ENCODE data around the gene CELF4. TPM values are rescaled to one million over a fixed set of nuclear protein-coding genes. Genes with fewer than 3 reads are reported as not detected.

The CELF4 gene
- polyA plus RNA-seq, 1 donor (not counting 4 experiments of a cell fraction or from before 2014, with no cell fraction given), result not detected

DNA sequence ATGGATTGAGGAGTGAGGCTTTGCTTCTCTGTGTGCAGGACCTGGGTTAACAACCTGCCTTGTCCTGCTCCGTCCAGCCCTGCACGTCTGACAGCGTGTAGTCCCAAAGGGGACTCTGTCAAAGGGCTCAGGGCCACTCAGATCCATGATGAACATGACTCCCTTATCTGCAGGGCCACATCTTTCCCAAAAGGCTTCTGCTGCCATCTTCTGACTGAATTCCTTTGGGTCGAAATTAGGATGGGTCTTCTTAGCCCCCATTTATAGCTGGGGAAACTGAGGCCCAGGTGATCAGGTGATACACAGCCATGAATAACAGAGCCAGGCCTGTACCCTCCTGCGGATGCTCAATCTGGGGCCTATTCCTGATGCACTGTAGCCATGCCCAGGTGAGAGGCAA, 109.2 kb downstream of the CELF4 start:
- FAIRE-seq (no peak), DNase-seq (ENCODE audit: low read depth, low spot score) (no peak)
- no peak for TF ChIP-seq EZH2 (IDR thresholded peaks at IDR 0.05; ENCODE audit: low read length)
- TF ChIP-seq, protein P1, sequence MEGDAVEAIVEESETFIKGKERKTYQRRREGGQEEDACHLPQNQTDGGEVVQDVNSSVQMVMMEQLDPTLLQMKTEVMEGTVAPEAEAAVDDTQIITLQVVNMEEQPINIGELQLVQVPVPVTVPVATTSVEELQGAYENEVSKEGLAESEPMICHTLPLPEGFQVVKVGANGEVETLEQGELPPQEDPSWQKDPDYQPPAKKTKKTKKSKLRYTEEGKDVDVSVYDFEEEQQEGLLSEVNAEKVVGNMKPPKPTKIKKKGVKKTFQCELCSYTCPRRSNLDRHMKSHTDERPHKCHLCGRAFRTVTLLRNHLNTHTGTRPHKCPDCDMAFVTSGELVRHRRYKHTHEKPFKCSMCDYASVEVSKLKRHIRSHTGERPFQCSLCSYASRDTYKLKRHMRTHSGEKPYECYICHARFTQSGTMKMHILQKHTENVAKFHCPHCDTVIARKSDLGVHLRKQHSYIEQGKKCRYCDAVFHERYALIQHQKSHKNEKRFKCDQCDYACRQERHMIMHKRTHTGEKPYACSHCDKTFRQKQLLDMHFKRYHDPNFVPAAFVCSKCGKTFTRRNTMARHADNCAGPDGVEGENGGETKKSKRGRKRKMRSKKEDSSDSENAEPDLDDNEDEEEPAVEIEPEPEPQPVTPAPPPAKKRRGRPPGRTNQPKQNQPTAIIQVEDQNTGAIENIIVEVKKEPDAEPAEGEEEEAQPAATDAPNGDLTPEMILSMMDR (optimal IDR thresholded peaks at IDR 0.05 in 1 of 3, IDR thresholded peaks at IDR 0.05 in 1 of 3, conservative IDR thresholded peaks at IDR 0.05 in 1 of 3; ENCODE audit: extremely low read depth in 1 of 3, insufficient read depth in 2 of 3, low read length in 3 of 3), result no peak
- Histone ChIP-seq H3K4me1 (ENCODE audit: control insufficient read depth, extremely low read depth, insufficient read depth, low read length) (no peaks in the 10 kb centered on the region), H3K4me2 (ENCODE audit: control insufficient read depth, extremely low read depth, insufficient read depth, low read depth, low read length) (no peak overlapping the region), H3K4me3 (ENCODE audit: control insufficient read depth in 2 of 3, extremely low read depth in 1 of 3, insufficient read depth in 2 of 3, low read depth in 1 of 3, low read length in 3 of 3) (no peak overlapping the region), H4K20me1 (ENCODE audit: control insufficient read depth, extremely low read depth, insufficient read depth, low read length) (no peaks in the 10 kb centered on the region), H3K79me2 (ENCODE audit: control insufficient read depth, insufficient read depth, low read length) (no peaks in the 10 kb centered on the region), H3K9ac (ENCODE audit: control insufficient read depth, extremely low read depth, insufficient read depth, low read length) (no peak overlapping the region), H3K36me3 (ENCODE audit: control insufficient read depth in 2 of 2, extremely low read depth in 1 of 2, insufficient read depth in 2 of 2, low read length in 2 of 2) (no peaks in the 10 kb centered on the region), H3K27me3 (ENCODE audit: control insufficient read depth, extremely low read depth, insufficient read depth, low read length) (peaks cover 5% of the 10 kb centered on the region), H2AFZ (ENCODE audit: control insufficient read depth, low read length) (no peak overlapping the region), H3K9me3 (ENCODE audit: control insufficient read depth, low read depth, low read length) (no peaks in the 10 kb centered on the region), H3K9me1 (ENCODE audit: control insufficient read depth, extremely low read depth, insufficient read depth, low read length) (no peaks in the 10 kb centered on the region), H3K27ac (ENCODE audit: control insufficient read depth, insufficient read depth, low read length) (no peak overlapping the region)
- dilution Hi-C loops (cut with MboI; ENCODE audit: extremely low pct_ligation_motif_present, low sequenced_read_pairs), result no loop called here

DNA sequence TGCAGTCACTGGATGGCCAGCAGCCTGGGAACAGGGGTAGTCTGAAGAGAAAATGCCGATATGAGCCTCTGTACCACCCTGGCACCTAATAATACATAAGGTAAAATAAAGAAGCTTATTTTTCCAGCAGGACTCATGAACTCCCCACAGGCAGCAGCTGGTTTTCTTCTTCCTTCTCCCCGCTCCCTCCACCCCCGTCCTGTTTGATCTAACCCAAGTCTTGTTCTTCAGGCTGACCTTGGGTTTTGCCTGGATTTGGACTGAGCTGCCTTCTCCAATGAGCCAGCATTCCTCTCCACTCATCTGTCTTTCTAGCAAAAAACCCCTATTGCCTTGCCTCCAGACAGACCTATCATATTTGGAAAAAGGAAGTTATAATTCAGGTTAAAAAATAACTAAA, 111.8 kb downstream of the CELF4 start:
- Histone ChIP-seq H3K9ac (ENCODE audit: control insufficient read depth, extremely low read depth, insufficient read depth, low read length) (no peak overlapping the region), H3K4me1 (ENCODE audit: control insufficient read depth, extremely low read depth, insufficient read depth, low read length) (no peaks in the 10 kb centered on the region), H3K27me3 (ENCODE audit: control insufficient read depth, extremely low read depth, insufficient read depth, low read length) (no peaks in the 10 kb centered on the region), H2AFZ (ENCODE audit: control insufficient read depth, low read length) (no peak overlapping the region), H3K27ac (ENCODE audit: control insufficient read depth, insufficient read depth, low read length) (no peak overlapping the region), H3K9me1 (ENCODE audit: control insufficient read depth, extremely low read depth, insufficient read depth, low read length) (no peaks in the 10 kb centered on the region), H3K36me3 (ENCODE audit: control insufficient read depth in 2 of 2, extremely low read depth in 1 of 2, insufficient read depth in 2 of 2, low read length in 2 of 2) (no peaks in the 10 kb centered on the region), H3K4me2 (ENCODE audit: control insufficient read depth, extremely low read depth, insufficient read depth, low read depth, low read length) (no peak overlapping the region), H4K20me1 (ENCODE audit: control insufficient read depth, extremely low read depth, insufficient read depth, low read length) (no peaks in the 10 kb centered on the region), H3K4me3 (ENCODE audit: control insufficient read depth in 2 of 3, extremely low read depth in 1 of 3, insufficient read depth in 2 of 3, low read depth in 1 of 3, low read length in 3 of 3) (no peak overlapping the region), H3K79me2 (ENCODE audit: control insufficient read depth, insufficient read depth, low read length) (no peaks in the 10 kb centered on the region), H3K9me3 (ENCODE audit: control insufficient read depth, low read depth, low read length) (no peaks in the 10 kb centered on the region)
- no peak for FAIRE-seq
- dilution Hi-C loops (cut with MboI; ENCODE audit: extremely low pct_ligation_motif_present, low sequenced_read_pairs), result no loop called here
- TF ChIP-seq EZH2 (IDR thresholded peaks at IDR 0.05; ENCODE audit: low read length), result no peak
- TF ChIP-seq, protein P1 (optimal IDR thresholded peaks at IDR 0.05 in 1 of 3, IDR thresholded peaks at IDR 0.05 in 1 of 3, conservative IDR thresholded peaks at IDR 0.05 in 1 of 3; ENCODE audit: extremely low read depth in 1 of 3, insufficient read depth in 2 of 3, low read length in 3 of 3), result no peak
- DNase-seq (ENCODE audit: low read depth, low spot score), result no peak

Data from keratinocyte (primary cell).